ENCODE data around the gene ELAVL3. TPM values are rescaled to one million over a fixed set of nuclear protein-coding genes. Genes with fewer than 3 reads are reported as not detected.

Gene ELAVL3
- total and polyA plus RNA-seq, 2 of the 8 experiments (the other 6 are each of a cell fraction or from before 2014, with no cell fraction given): 0.80 to 1.0 TPM

- H3K4ac ChIP-seq (replicated peaks; ENCODE audit: insufficient read length, low read depth, low read length): no peak overlapping the region
- H3K23me2 ChIP-seq (ENCODE audit: low read depth, low read length): peaks cover 1% of the 10 kb centered on the region; the same call in 1 of the 2 replicates
- DNase-seq (ENCODE audit: low read depth in 1 of 2, low spot score in 2 of 2) (no peak), FAIRE-seq (no peak)
- no peak overlapping the region for H4K8ac ChIP-seq (ENCODE audit: extremely low read depth, insufficient read depth, low read length)
- no peak for TF ChIP-seq SUZ12 (IDR thresholded peaks at IDR 0.05; ENCODE audit: low read length)
- no peak for TF ChIP-seq JUN (IDR thresholded peaks at IDR 0.05; ENCODE audit: low read depth, low read length)
- TF ChIP-seq CEBPB (IDR thresholded peaks at IDR 0.05; ENCODE audit: low read depth, low read length): no peak
- no peak for TF ChIP-seq TBP (IDR thresholded peaks at IDR 0.05; ENCODE audit: low read depth, low read length)
- TF ChIP-seq PHF8 (conservative IDR thresholded peaks at IDR 0.05; ENCODE audit: low read depth, low read length): no peak
- no peak overlapping the region for H2BK12ac ChIP-seq (ENCODE audit: low read depth, low read length)
- H3K56ac ChIP-seq (replicated peaks; ENCODE audit: insufficient read length, low read depth, low read length): no peak overlapping the region
- no peak overlapping the region for H2BK120ac ChIP-seq (replicated peaks; ENCODE audit: low read depth, low read length)
- H3K4me2 ChIP-seq (ENCODE audit: insufficient read depth in 1 of 2, low read depth in 2 of 2, low read length in 2 of 2): no peak overlapping the region
- H2BK5ac ChIP-seq (ENCODE audit: low read depth, low read length): no peak overlapping the region
- no peak overlapping the region for H3K27ac ChIP-seq (ENCODE audit: low read depth, low read length)
- no peak overlapping the region for H2AFZ ChIP-seq (ENCODE audit: low read length)
- peaks cover 0 to 6% (median under 1%) of the 10 kb centered on the region in 4 experiments; a peak in 4 of 7 replicates for H3K4me1 ChIP-seq (replicated peaks in 1 of 4; ENCODE audit: control insufficient read depth in 3 of 4, insufficient read depth in 4 of 4, low read length in 3 of 4)
- H4K91ac ChIP-seq (replicated peaks; ENCODE audit: insufficient read length, low read length): no peak overlapping the region
- no peaks in the 10 kb centered on the region for H4K20me1 ChIP-seq (replicated peaks in 1 of 2; ENCODE audit: control insufficient read depth in 1 of 2, insufficient read depth in 2 of 2, low read length in 2 of 2)
- POLR2A ChIA-PET (ENCODE audit: partially characterized antibody): interaction anchor here (0.6 to 3.9 kb wide), 5 partner anchors 10 to 103 kb away, joined by 3 to 22 read pairs (median 9); partner anchors contain the start of gene RGL3
- H4K5ac ChIP-seq (ENCODE audit: insufficient read length, low read depth, low read length): no peak overlapping the region
- CTCF ChIA-PET (ENCODE audit: partially characterized antibody): interaction anchor here (2.1 to 4.4 kb wide), 4 partner anchors 11 to 24 kb away, joined by 11 to 69 read pairs (median 18); partner anchors contain the start of genes EPOR and RGL3
- H3K23ac ChIP-seq (ENCODE audit: insufficient read length): no peak overlapping the region
- H3K4me3 ChIP-seq (ENCODE audit: extremely low read depth in 1 of 4, insufficient read depth in 2 of 4, low read depth in 3 of 4, low read length in 4 of 4): no peak overlapping the region
- no peaks in the 10 kb centered on the region for H3K9me3 ChIP-seq (ENCODE audit: insufficient read depth in 2 of 2, low read depth in 1 of 2, low read length in 1 of 2)
- H3K79me1 ChIP-seq (ENCODE audit: low read depth, low read length): no peaks in the 10 kb centered on the region
- no peak overlapping the region for H2BK20ac ChIP-seq (ENCODE audit: low read length)
- 78% methylated on average over 9 of the region's 9 CpGs; no CpG with 5 or more reads in 1 of the 2 experiments for WGBS, 2 experiments (ENCODE audit: extremely low coverage in 1 of 2, insufficient coverage in 1 of 2, insufficient read length in 1 of 2, insufficient replicate concordance in 2 of 2, low coverage in 1 of 2, low lambda C conversion rate in 2 of 2, missing lambda C conversion rate in 1 of 2)
- no peak overlapping the region for H3K18ac ChIP-seq (ENCODE audit: extremely low read depth, low read length)
- no peaks in the 10 kb centered on the region for H3K27me3 ChIP-seq (replicated peaks in 1 of 4; ENCODE audit: control insufficient read depth in 3 of 4, extremely low read depth in 1 of 4, insufficient read depth in 3 of 4, low read length in 3 of 4)
- no peak overlapping the region for H2BK15ac ChIP-seq (ENCODE audit: low read length)
- H3K14ac ChIP-seq (ENCODE audit: insufficient read length): no peak overlapping the region
- H3K79me2 ChIP-seq (ENCODE audit: control insufficient read depth in 1 of 2, insufficient read depth in 2 of 2, low read length in 2 of 2): no peaks in the 10 kb centered on the region
- H3K36me3 ChIP-seq (ENCODE audit: control insufficient read depth in 2 of 4, insufficient read depth in 4 of 4, low read length in 3 of 4): peaks cover 0 to 22% (median 10%) of the 10 kb centered on the region in 4 experiments; a peak in 5 of 8 replicates
- H2AK5ac ChIP-seq (ENCODE audit: low read depth, low read length): no peak overlapping the region
- no peak overlapping the region for H3K9ac ChIP-seq (replicated peaks in 1 of 4; ENCODE audit: extremely low read depth in 1 of 4, low read depth in 3 of 4, low read length in 3 of 4)
Observed at GRCh38 chr19:11404588-11405222, 76.1 kb downstream of the ELAVL3 start.
